HG03378 (cell line): ENCODE results near the gene SLC27A6.

ENCODE experiments used
- ATAC-seq: cut with Tn5 transposase; IDR thresholded peaks from one replicate; pipeline ENCODE4 v1.9.1; 2021; ENCODE audit warnings: mild to moderate bottlenecking, moderate library complexity; ENCODE audit not compliant: unreplicated experiment

SLC27A6 gene

GRCh38 chr5:129061849-129062248, 96.6 kb downstream of the SLC27A6 start:
- ATAC-seq: no peak

GRCh38 chr5:129063483-129064113, 98.3 kb downstream of the SLC27A6 start:
- ATAC-seq: no peak

GRCh38 chr5:129065721-129066120, 100.4 kb downstream of the SLC27A6 start:
- ATAC-seq: no peak

GRCh38 chr5:129067745-129068144, 102.5 kb downstream of the SLC27A6 start:
- ATAC-seq: no peak

- no peak for ATAC-seq
Observed at GRCh38 chr5:129069292-129069691, 104.0 kb downstream of the SLC27A6 start.

GRCh38 chr5:129073111-129073510, 107.8 kb downstream of the SLC27A6 start:
- ATAC-seq: no peak

- ATAC-seq: no peak
Observed at GRCh38 chr5:129074903-129075302, 109.6 kb downstream of the SLC27A6 start.

- no peak for ATAC-seq
Observed at GRCh38 chr5:129077433-129078075, 112.3 kb downstream of the SLC27A6 start.

- no peak for ATAC-seq
Observed at GRCh38 chr5:129078247-129078646, 113.0 kb downstream of the SLC27A6 start.

GRCh38 chr5:129078660-129079059, 113.4 kb downstream of the SLC27A6 start:
- ATAC-seq: no peak

GRCh38 chr5:129079496-129079895, 114.2 kb downstream of the SLC27A6 start:
- no peak for ATAC-seq

- ATAC-seq: no peak
Observed at GRCh38 chr5:129080766-129081165, 115.5 kb downstream of the SLC27A6 start.

GRCh38 chr5:129082225-129083136, 117.2 kb downstream of the SLC27A6 start:
- no peak for ATAC-seq
